ENCODE data around the gene YWHAB.

YWHAB gene

GRCh38 chr20:44952731-44953130 is 67.2 kb downstream of the YWHAB start:
- DNase-seq (ENCODE audit: low read depth in 2 of 2), result no peak

- DNase-seq (ENCODE audit: low read depth in 2 of 2), result no peak
These were observed 68.7 kb downstream of the YWHAB start for GRCh38 chr20:44954211-44954610.

DNA sequence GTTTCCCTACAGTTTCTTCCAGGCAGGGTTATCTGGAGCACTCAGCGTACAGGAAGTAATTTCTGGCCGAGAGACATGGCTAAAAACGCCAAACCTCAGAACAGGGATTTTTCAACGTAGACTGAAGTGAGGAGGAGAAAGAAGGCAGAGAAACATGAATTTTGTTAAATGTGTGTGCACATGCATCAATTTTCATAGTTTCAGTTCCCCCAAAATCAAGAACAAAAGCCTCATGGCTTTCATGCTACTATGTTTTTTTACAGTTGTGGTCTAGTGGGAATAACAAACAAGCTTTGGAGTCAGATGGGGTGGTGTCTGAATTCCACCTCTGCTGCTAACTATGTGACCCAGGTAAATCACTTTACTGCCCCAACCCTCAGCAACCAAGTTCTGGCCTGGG is 69.8 kb downstream of the YWHAB start:
- DNase-seq (ENCODE audit: low read depth in 2 of 2), result no peak

- DNase-seq (ENCODE audit: low read depth in 2 of 2), result no peak
These were observed 70.9 kb downstream of the YWHAB start for GRCh38 chr20:44956410-44956809.

All from fibroblast of skin of left quadriceps (primary cell).